H9 (cell line): ENCODE results near the gene PXYLP1. TPM values are rescaled to one million over a fixed set of nuclear protein-coding genes. Genes with fewer than 3 reads are reported as not detected.

Source experiments
- DNase-seq: peaks from one replicate; pipeline ENCODE4 v3.0.0-alpha.2; 2017
- H2AFZ ChIP-seq: one replicate; pipeline ENCODE4 v1.6.1; 2013; ENCODE audit warnings: mild to moderate bottlenecking, low read length, control low read depth, moderate library complexity
- H2AK5ac ChIP-seq: 2 replicates; pipeline ENCODE4 v1.6.1; 2013; ENCODE audit warnings: low read length, control low read depth, mixed read lengths; ENCODE audit not compliant: insufficient read length
- H2BK120ac ChIP-seq: one replicate; pipeline ENCODE4 v1.6.1; 2013; ENCODE audit warnings: low read depth, mild to moderate bottlenecking, low read length, control low read depth, inconsistent platforms; ENCODE audit not compliant: poor library complexity, severe bottlenecking
- H2BK12ac ChIP-seq: 2 replicates; pipeline ENCODE4 v1.6.1; 2013; ENCODE audit warnings: low read length, control low read depth, mixed read lengths, low read depth; ENCODE audit not compliant: insufficient read length
- H2BK15ac ChIP-seq: 2 replicates; pipeline ENCODE4 v1.6.1; 2013; ENCODE audit warnings: low read depth, low read length, control low read depth
- H2BK20ac ChIP-seq: one replicate; pipeline ENCODE4 v1.6.1; 2013; ENCODE audit warnings: low read depth, mild to moderate bottlenecking, low read length, control low read depth, inconsistent platforms; ENCODE audit not compliant: poor library complexity, severe bottlenecking
- H2BK5ac ChIP-seq: 2 replicates; pipeline ENCODE4 v1.6.1; 2013; ENCODE audit warnings: low read length, control low read depth, mixed read lengths; ENCODE audit not compliant: insufficient read length
- H3K14ac ChIP-seq: 2 replicates; pipeline ENCODE4 v1.6.1; 2013; ENCODE audit warnings: low read length, control low read depth; ENCODE audit not compliant: insufficient read depth
- H3K18ac ChIP-seq: 2 replicates; pipeline ENCODE4 v1.6.1; 2013; ENCODE audit warnings: low read depth, mild to moderate bottlenecking, mixed read lengths, low read length, control low read depth; ENCODE audit not compliant: insufficient read length
- H3K23ac ChIP-seq: 2 replicates; pipeline ENCODE4 v1.6.1; 2013; ENCODE audit warnings: low read length, control low read depth, mixed read lengths, low read depth; ENCODE audit not compliant: insufficient read length
- H3K23me2 ChIP-seq: 2 replicates; pipeline ENCODE4 v1.6.1; 2013; ENCODE audit warnings: low read depth, mild to moderate bottlenecking, mixed read lengths, low read length, control low read depth; ENCODE audit not compliant: insufficient read length, poor library complexity, severe bottlenecking
- H3K27ac ChIP-seq: 2 replicates; pipeline ENCODE4 v1.5.1; 2013; ENCODE audit warnings: low read length, control low read depth, mixed read lengths, low read depth; ENCODE audit not compliant: insufficient read length
- H3K27me3 ChIP-seq: 2 replicates; pipeline ENCODE4 v1.6.1; 2013; ENCODE audit warnings: low read length, control low read depth, inconsistent platforms; ENCODE audit not compliant: insufficient read depth
- H3K4ac ChIP-seq: 2 replicates; pipeline ENCODE4 v1.6.1; 2013; ENCODE audit warnings: low read depth, mild to moderate bottlenecking, control low read depth, inconsistent platforms, low read length, moderate library complexity
- H3K4me1 ChIP-seq: 2 replicates; pipeline ENCODE4 v1.6.1; 2013; ENCODE audit warnings: low read length, control low read depth, inconsistent platforms; ENCODE audit not compliant: insufficient read depth
- H3K4me2 ChIP-seq: 2 replicates; pipeline ENCODE4 v1.6.1; 2013; ENCODE audit warnings: low read length, control low read depth, mixed read lengths; ENCODE audit not compliant: insufficient read length, insufficient read depth
- H3K56ac ChIP-seq: 2 replicates; pipeline ENCODE4 v1.6.1; 2013; ENCODE audit warnings: low read depth, mild to moderate bottlenecking, mixed read lengths, low read length, control low read depth; ENCODE audit not compliant: insufficient read length
- H3K79me1 ChIP-seq: 2 replicates; pipeline ENCODE4 v1.6.1; 2013; ENCODE audit warnings: low read depth, mild to moderate bottlenecking, moderate library complexity, low read length, control low read depth, inconsistent platforms; ENCODE audit not compliant: insufficient read depth, poor library complexity, severe bottlenecking
- H3K79me2 ChIP-seq: 2 replicates; pipeline ENCODE4 v1.6.1; 2013; ENCODE audit warnings: low read length, control low read depth, inconsistent platforms; ENCODE audit not compliant: insufficient read depth
- H3K9ac ChIP-seq: 2 replicates; pipeline ENCODE4 v1.6.1; 2013; ENCODE audit warnings: low read length, control low read depth, mixed read lengths; ENCODE audit not compliant: insufficient read length; ENCODE audit errors: extremely low read depth
- H3K9me3 ChIP-seq: one replicate; pipeline ENCODE4 v1.6.1; 2013; ENCODE audit warnings: low read depth, low read length, inconsistent platforms; ENCODE audit not compliant: control insufficient read depth
- H3T11ph ChIP-seq: one replicate; pipeline ENCODE4 v1.6.1; 2013; ENCODE audit warnings: mild to moderate bottlenecking, low read length, control low read depth, inconsistent platforms
- H4K20me1 ChIP-seq: one replicate; pipeline ENCODE4 v1.6.1; 2013; ENCODE audit not compliant: control insufficient read depth, insufficient read length, insufficient read depth
- H4K5ac ChIP-seq: 2 replicates; pipeline ENCODE4 v1.6.1; 2013; ENCODE audit warnings: low read depth, mild to moderate bottlenecking, mixed read lengths, low read length, control low read depth; ENCODE audit not compliant: insufficient read length
- H4K8ac ChIP-seq: replicated peaks from 2 replicates; pipeline ENCODE4 v1.6.1; 2013; ENCODE audit warnings: low read length, control low read depth, mixed read lengths, low read depth; ENCODE audit not compliant: insufficient read length
- H4K91ac ChIP-seq: 2 replicates; pipeline ENCODE4 v1.6.1; 2013; ENCODE audit warnings: low read depth, mild to moderate bottlenecking, moderate library complexity, mixed read lengths, low read length, control low read depth; ENCODE audit not compliant: insufficient read length
- H3K27ac Mint-ChIP-seq, 3 experiments: 2 replicates in 2 of 3; 3 replicates in 1 of 3; pipeline ENCODE4 v1.8.0; 2020 to 2021; ENCODE audit warnings: mixed read lengths in 3 of 3, mild to moderate bottlenecking in 1 of 3, moderate library complexity in 1 of 3
- H3K27me3 Mint-ChIP-seq: 2 replicates; pipeline ENCODE4 v1.8.0; 2021; ENCODE audit warnings: low read depth, mild to moderate bottlenecking, moderate library complexity, mixed read lengths
- H3K36me3 Mint-ChIP-seq, 3 experiments: 2 replicates in 2 of 3; 3 replicates in 1 of 3; pipeline ENCODE4 v1.8.0; 2020 to 2021; ENCODE audit warnings: low read depth in 3 of 3, mixed read lengths in 3 of 3; ENCODE audit not compliant: insufficient read depth in 1 of 3
- H3K4me1 Mint-ChIP-seq, 2 experiments: 2 replicates each; pipeline ENCODE4 v1.8.0; 2020; ENCODE audit warnings: mixed read lengths in 2 of 2
- H3K4me3 Mint-ChIP-seq, 2 experiments: 2 replicates in 1 of 2; 3 replicates in 1 of 2; pipeline ENCODE4 v1.8.0; 2020 to 2021; ENCODE audit warnings: mild to moderate bottlenecking in 2 of 2, mixed read lengths in 2 of 2, moderate library complexity in 1 of 2
- H3K9me3 Mint-ChIP-seq, 2 experiments: 2 replicates in 1 of 2; 3 replicates in 1 of 2; pipeline ENCODE4 v1.8.0; 2020; ENCODE audit warnings: mild to moderate bottlenecking in 2 of 2, mixed read lengths in 2 of 2, moderate library complexity in 1 of 2
- WGBS: extraction: QIAGEN DNeasy Blood & Tissue Kit; methylation state at CpG from one replicate; pipeline ENCODE4 v1.1.7; 2013; ENCODE audit warnings: missing lambda C conversion rate, low lambda C conversion rate, mixed read lengths; ENCODE audit not compliant: insufficient read length; ENCODE audit errors: extremely low coverage; 5-methylcytosine and 5-hydroxymethylcytosine counted together
- total RNA-seq: library from RNA; stranded (reverse); gene quantifications from 2 replicates; pipeline ENCODE4 v1.2.1, GENCODE V29; 2021
- TF ChIP-seq, protein P1 (sequence below): fragments of 200-600 bp; sonication (generic); conservative IDR thresholded peaks from 3 replicates; pipeline ENCODE4 v1.8.0; 2021; ENCODE audit warnings: antibody characterized with exemption, mild to moderate bottlenecking

PXYLP1 gene
- total RNA-seq, 1 experiment from 2014 or later: 17.9 TPM

- no peak overlapping the region for H2BK20ac ChIP-seq
- H4K91ac ChIP-seq: no peak overlapping the region
- no peak overlapping the region for H3K27ac ChIP-seq
- no peak overlapping the region for H2AFZ ChIP-seq
- WGBS: no CpG with 5 or more reads among the region's 4 CpGs
- H3K23ac ChIP-seq: no peak overlapping the region
- H3K79me2 ChIP-seq: no peaks in the 10 kb centered on the region
- H3K27me3 ChIP-seq: no peaks in the 10 kb centered on the region
- no peak overlapping the region for H2AK5ac ChIP-seq
- peaks cover 4 to 5% (median 4%) of the 10 kb centered on the region in 3 experiments; a peak in 4 of 7 replicates for H3K36me3 Mint-ChIP-seq
- no peaks in the 10 kb centered on the region for H3K9me3 Mint-ChIP-seq
- no peak overlapping the region for H3K18ac ChIP-seq
- no peaks in the 10 kb centered on the region for H4K20me1 ChIP-seq
- no peak overlapping the region for H3K56ac ChIP-seq
- no peak overlapping the region for H3K4ac ChIP-seq
- peaks cover 0 to 2% of the 10 kb centered on the region in 2 experiments; a peak in 1 of 4 replicates for H3K4me1 Mint-ChIP-seq
- no peak overlapping the region for H3T11ph ChIP-seq
- no peaks in the 10 kb centered on the region; the same call in 1 of the 2 replicates for H3K4me1 ChIP-seq
- H2BK12ac ChIP-seq: no peak overlapping the region
- H2BK120ac ChIP-seq: no peak overlapping the region
- H3K14ac ChIP-seq: no peak overlapping the region
- DNase-seq: no peak
- TF ChIP-seq, protein P1, sequence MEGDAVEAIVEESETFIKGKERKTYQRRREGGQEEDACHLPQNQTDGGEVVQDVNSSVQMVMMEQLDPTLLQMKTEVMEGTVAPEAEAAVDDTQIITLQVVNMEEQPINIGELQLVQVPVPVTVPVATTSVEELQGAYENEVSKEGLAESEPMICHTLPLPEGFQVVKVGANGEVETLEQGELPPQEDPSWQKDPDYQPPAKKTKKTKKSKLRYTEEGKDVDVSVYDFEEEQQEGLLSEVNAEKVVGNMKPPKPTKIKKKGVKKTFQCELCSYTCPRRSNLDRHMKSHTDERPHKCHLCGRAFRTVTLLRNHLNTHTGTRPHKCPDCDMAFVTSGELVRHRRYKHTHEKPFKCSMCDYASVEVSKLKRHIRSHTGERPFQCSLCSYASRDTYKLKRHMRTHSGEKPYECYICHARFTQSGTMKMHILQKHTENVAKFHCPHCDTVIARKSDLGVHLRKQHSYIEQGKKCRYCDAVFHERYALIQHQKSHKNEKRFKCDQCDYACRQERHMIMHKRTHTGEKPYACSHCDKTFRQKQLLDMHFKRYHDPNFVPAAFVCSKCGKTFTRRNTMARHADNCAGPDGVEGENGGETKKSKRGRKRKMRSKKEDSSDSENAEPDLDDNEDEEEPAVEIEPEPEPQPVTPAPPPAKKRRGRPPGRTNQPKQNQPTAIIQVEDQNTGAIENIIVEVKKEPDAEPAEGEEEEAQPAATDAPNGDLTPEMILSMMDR: no peak
- no peak overlapping the region for H2BK5ac ChIP-seq
- no peak overlapping the region for H4K5ac ChIP-seq
- H3K27me3 Mint-ChIP-seq: no peaks in the 10 kb centered on the region; the same call in 1 of the 2 replicates
- no peak overlapping the region for H3K9ac ChIP-seq
- no peaks in the 10 kb centered on the region for H3K9me3 ChIP-seq
- no peak overlapping the region for H3K4me2 ChIP-seq
- H3K4me3 Mint-ChIP-seq: no peak overlapping the region
- no peak overlapping the region; a peak in 1 of 7 replicates for H3K27ac Mint-ChIP-seq
- no peaks in the 10 kb centered on the region for H3K79me1 ChIP-seq
- H3K23me2 ChIP-seq: no peaks in the 10 kb centered on the region
- no peak overlapping the region for H2BK15ac ChIP-seq
- no peak overlapping the region for H4K8ac ChIP-seq
Measured at GRCh38 chr3:141271279-141272030, 39.8 kb downstream of the PXYLP1 start.
